Activated CD4-positive, alpha-beta memory T cell treated with anti-CD3 and anti-CD28 coated beads for 36 hours (primary cell): Measurements from ENCODE around the gene C20orf173. TPM values are rescaled to one million over a fixed set of nuclear protein-coding genes. Genes with fewer than 3 reads are reported as not detected.

Source experiments
- CTCF ChIA-PET: fragments of 350-600 bp; sonication (Branson Sonifier 250); formaldehyde crosslinking; loops from one replicate; lab custom pipeline; 2021; ENCODE audit warnings: antibody characterized with exemption, inconsistent platforms; lab: Charles Lee
- POLR2A ChIA-PET: fragments of 350-600 bp; sonication (Branson Sonifier 250); formaldehyde crosslinking; loops from one replicate; lab custom pipeline; 2021; ENCODE audit warnings: antibody characterized with exemption; lab: Charles Lee
- DNase-seq: peaks from one replicate; pipeline ENCODE4 v3.0.0-alpha.2; 2020
- H3K27ac Mint-ChIP-seq: one replicate; pipeline ENCODE4 v1.8.0; 2021; ENCODE audit warnings: mixed read lengths
- H3K27me3 Mint-ChIP-seq: one replicate; pipeline ENCODE4 v1.8.0; 2021; ENCODE audit warnings: mixed read lengths
- H3K36me3 Mint-ChIP-seq: one replicate; pipeline ENCODE4 v1.8.0; 2021; ENCODE audit warnings: mixed read lengths
- H3K4me1 Mint-ChIP-seq: one replicate; pipeline ENCODE4 v1.8.0; 2021; ENCODE audit warnings: low read depth, mixed read lengths
- H3K4me3 Mint-ChIP-seq: one replicate; pipeline ENCODE4 v1.8.0; 2021; ENCODE audit warnings: mild to moderate bottlenecking, mixed read lengths
- H3K9me3 Mint-ChIP-seq: one replicate; pipeline ENCODE4 v1.8.0; 2021; ENCODE audit warnings: mixed read lengths
- intact Hi-C: fragments of 100-400 bp; cut with micrococcal nuclease; formaldehyde crosslinking; loops from one replicate; pipeline ENCODE4 v1.15.1; 2023
- total RNA-seq, 2 experiments: library from RNA; stranded (reverse); gene quantifications; one replicate each; pipeline ENCODE4 v1.2.3, GENCODE V29; 2021

C20orf173 gene, protein sequence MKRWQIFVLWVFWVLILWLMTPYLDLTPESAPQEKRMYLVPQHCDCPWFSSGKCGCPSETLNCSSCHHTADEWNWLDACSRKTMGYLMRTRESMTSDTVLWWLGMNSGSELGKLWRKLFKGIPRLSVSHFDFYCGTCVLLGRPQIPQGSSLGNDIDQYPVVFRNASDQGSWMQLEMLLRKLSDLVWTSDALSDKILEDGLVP
- not detected for total RNA-seq

DNA sequence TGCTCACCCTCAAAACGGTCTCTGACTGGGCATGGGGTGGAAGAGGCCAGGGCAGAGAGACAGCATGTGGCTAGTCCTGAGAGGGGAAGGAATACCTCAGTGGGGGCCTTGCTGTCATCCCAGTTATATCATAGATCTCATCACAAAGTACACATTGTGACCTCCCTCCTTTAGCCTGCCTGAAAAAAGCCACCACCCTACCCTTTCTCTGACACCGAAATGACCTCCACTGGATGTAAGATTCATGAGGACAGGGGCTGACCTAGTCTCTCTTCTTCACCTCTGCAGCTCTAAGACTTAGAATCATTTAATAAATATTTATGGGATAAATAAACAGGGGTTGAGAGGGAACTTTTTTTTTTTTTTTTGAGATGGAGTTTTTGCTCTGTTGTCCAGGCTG, at the start of gene C20orf173:
Gene C20orf173 (minus strand): TSS at position 101 of the 400 bp plus-strand sequence. CDS start 279 bp downstream, outside the sequence.
- ChIA-PET CTCF (no interaction called here), POLR2A (no interaction called here)
- H3K4me3 Mint-ChIP-seq, result no peak within 1 kb of the TSS
- no peaks in the 10 kb centered on the region for H3K36me3 Mint-ChIP-seq
- intact Hi-C loops, result no loop called here
- no peaks in the 10 kb centered on the region for H3K4me1 Mint-ChIP-seq
- H3K27me3 Mint-ChIP-seq, result no peaks in the 10 kb centered on the region
- DNase-seq, result no peak
- H3K27ac Mint-ChIP-seq, result no peak within 1 kb of the TSS
- H3K9me3 Mint-ChIP-seq, result no peaks in the 10 kb centered on the region

DNA sequence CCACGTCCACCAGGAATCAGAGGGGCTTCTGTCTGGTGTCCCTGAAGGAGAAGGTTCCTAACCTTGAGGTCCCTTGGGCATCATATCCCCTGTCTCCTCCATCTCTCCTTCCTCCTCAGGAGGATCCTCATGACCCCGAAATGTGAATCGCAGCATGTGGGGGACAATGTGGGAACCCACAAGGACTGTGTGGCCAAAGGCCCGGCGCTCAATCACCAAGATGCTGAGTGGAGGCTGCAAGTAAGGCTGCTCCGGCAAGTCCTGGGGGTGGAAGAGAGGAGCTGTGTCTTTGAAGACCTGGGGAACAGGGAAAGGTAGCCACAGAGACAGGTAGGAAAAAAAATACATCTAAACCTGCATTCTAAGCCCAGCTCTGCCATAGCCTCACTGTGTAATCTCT, 49.7 kb upstream of the C20orf173 start:
- intact Hi-C loops, result no loop called here
- no peaks in the 10 kb centered on the region for H3K36me3 Mint-ChIP-seq
- H3K27ac Mint-ChIP-seq, result no peak overlapping the region
- CTCF ChIA-PET, result no interaction called here
- DNase-seq, result no peak
- no peaks in the 10 kb centered on the region for H3K4me1 Mint-ChIP-seq
- POLR2A ChIA-PET, result no interaction called here
- H3K9me3 Mint-ChIP-seq, result peaks cover 6% of the 10 kb centered on the region
- no peak overlapping the region for H3K4me3 Mint-ChIP-seq
- no peaks in the 10 kb centered on the region for H3K27me3 Mint-ChIP-seq

DNA sequence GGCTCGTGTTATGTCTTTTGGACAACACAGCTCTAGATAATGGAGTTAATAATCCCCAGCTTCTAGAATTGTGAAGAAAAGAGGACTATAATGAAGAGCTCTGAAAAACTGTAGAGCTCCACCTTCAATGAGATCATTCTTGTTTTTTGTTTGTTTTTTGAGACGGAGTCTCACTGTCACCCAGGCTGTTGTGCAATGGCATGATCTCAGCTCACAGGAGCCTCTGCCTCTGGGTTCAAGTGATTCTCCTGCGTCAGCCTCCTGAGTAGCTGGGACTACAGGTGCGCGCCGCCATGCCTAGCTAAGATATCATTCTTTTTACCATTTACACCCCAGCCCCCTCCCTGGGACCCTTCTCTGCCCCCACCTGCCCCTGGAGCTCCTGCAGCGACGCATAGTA, 49.0 kb upstream of the C20orf173 start:
- Mint-ChIP-seq H3K27ac (no peak overlapping the region), H3K9me3 (peaks cover 6% of the 10 kb centered on the region), H3K36me3 (no peaks in the 10 kb centered on the region), H3K4me3 (no peak overlapping the region), H3K4me1 (no peaks in the 10 kb centered on the region), H3K27me3 (no peaks in the 10 kb centered on the region)
- ChIA-PET CTCF (interaction anchor here (0.7 kb wide), 1 partner anchor 376 kb away, joined by 3 read pairs; the partner anchor contains the start of gene SCAND1), POLR2A (interaction anchor here (0.5 kb wide), 1 partner anchor 268 kb away, joined by 5 read pairs; no protein-coding TSS in a partner anchor)
- no peak for DNase-seq
- intact Hi-C loops, result no loop called here

DNA sequence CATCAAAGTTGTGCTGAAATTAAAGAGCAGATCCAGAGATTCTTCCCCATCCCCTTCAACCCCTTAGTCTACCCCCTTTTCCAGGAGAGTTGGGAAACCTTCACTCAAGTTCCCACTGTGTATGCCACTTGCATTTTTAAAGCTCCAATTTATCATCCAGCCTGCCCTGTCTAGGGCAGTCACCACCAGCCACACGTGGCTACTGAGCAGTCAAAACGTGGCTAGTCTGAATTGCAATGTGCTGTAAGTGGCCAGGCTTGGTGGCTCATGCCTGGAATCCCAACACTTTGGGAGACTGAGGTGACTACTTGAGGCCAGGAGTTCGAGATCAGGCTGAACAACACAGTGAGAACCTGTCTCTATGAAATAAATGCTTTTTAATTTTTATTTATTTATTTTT, 47.4 kb upstream of the C20orf173 start:
- intact Hi-C loops, result no loop called here
- H3K27me3 Mint-ChIP-seq, result no peaks in the 10 kb centered on the region
- no peak for DNase-seq
- no peak overlapping the region for H3K27ac Mint-ChIP-seq
- H3K4me3 Mint-ChIP-seq, result no peak overlapping the region
- peaks cover 2% of the 10 kb centered on the region for H3K36me3 Mint-ChIP-seq
- CTCF ChIA-PET, result no interaction called here
- H3K4me1 Mint-ChIP-seq, result no peaks in the 10 kb centered on the region
- POLR2A ChIA-PET, result no interaction called here
- peaks cover 10% of the 10 kb centered on the region for H3K9me3 Mint-ChIP-seq

DNA sequence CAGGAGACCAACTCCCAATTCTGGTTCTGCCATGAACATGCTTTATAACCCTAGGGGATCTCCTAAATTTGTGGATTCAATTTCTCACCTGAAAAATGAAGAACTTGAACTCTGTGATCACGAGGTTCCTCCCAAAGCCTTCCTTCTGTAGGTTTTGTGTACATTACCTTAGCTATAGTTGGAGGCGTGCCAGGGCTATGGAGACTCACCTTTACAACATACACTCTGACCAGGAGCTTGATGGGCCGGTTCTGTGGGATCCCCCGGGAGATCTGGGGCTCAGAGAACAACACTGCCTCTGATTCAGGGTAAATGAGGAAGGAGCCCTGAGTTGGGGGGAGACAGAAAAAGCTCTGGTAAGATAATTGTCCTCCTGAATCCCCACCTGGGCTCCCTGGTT, 46.5 kb upstream of the C20orf173 start:
- POLR2A ChIA-PET, result no interaction called here
- CTCF ChIA-PET, result no interaction called here
- H3K27ac Mint-ChIP-seq, result no peak overlapping the region

DNA sequence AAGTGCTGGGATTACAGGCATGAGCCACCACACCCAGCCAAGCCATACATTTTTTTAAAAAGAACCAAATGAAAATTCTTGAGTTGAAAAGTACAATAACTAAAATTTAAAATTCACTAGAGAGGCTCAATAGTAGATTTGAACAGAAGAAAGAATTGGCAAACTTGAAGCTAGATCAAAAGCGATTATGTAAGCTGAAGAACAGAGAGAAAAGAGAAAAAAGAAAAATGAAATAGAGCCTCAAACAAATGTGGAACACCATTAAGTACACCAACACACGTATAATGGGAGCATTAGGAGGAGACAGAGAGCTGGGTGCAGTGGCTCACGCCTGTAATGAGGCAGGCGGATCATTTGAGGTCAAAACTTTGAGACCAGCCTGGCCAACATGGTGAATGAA, 43.4 kb upstream of the C20orf173 start:
- ChIA-PET CTCF (no interaction called here), POLR2A (no interaction called here)
- peaks cover 2% of the 10 kb centered on the region for H3K27me3 Mint-ChIP-seq
- peaks cover 8% of the 10 kb centered on the region for H3K9me3 Mint-ChIP-seq
- H3K4me3 Mint-ChIP-seq, result no peak overlapping the region
- peaks cover 2% of the 10 kb centered on the region for H3K36me3 Mint-ChIP-seq
- H3K4me1 Mint-ChIP-seq, result no peaks in the 10 kb centered on the region
- H3K27ac Mint-ChIP-seq, result no peak overlapping the region
- no peak for DNase-seq
- intact Hi-C loops, result no loop called here

More for the DNA sequence above, 46.5 kb upstream of the C20orf173 start:
- no peak for DNase-seq
- no peak overlapping the region for H3K4me3 Mint-ChIP-seq
- H3K9me3 Mint-ChIP-seq, result peaks cover 8% of the 10 kb centered on the region
- peaks cover 2% of the 10 kb centered on the region for H3K36me3 Mint-ChIP-seq
- H3K4me1 Mint-ChIP-seq, result no peaks in the 10 kb centered on the region
- intact Hi-C loops, result no loop called here
- H3K27me3 Mint-ChIP-seq, result no peaks in the 10 kb centered on the region

DNA sequence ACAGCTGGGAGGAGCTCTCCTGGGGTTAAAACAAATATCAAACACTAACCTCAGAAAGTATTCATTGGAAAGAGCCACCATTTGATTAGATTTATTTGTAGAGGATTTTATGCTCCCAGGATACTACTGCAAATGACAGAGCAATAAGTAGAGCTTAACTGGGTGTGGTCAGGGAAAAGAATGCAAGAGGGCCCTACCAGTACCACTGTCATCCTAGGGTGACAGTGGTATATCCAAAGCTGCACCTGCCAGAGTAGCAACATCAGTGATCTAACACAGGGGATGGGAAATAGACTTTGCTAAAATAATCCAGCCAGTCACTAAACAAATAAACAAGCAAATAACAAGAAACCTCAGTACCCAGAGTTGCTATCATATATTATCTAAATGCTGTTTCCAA, 42.1 kb upstream of the C20orf173 start:
- H3K9me3 Mint-ChIP-seq, result peaks cover 8% of the 10 kb centered on the region
- CTCF ChIA-PET, result interaction anchor here (0.7 to 1.5 kb wide), 2 partner anchors 30 to 518 kb away, joined by 3 to 5 read pairs; no protein-coding TSS in a partner anchor

DNA sequence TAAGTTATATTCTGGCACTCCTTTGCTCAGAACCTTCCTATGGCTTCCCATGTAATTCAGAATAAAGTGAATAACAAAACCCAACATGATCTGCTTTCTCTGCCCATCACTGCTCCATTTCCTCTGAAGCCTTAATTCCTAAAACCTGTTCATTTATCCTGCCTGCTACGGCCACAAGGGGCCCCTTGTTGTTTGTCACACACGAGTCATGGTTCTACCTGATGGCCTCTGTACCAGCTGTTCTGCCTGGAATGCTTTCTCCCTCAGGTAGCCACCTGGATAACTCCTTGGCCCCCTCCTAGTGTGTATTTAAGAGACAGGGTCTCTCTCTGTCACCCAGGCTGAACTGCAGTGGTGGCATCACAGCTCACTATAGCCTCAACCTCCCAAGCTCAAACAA, 39.2 kb upstream of the C20orf173 start:
- Mint-ChIP-seq H3K27me3 (peaks cover 2% of the 10 kb centered on the region), H3K27ac (no peak overlapping the region), H3K4me1 (no peaks in the 10 kb centered on the region), H3K9me3 (peaks cover 8% of the 10 kb centered on the region), H3K4me3 (no peak overlapping the region), H3K36me3 (peaks cover 2% of the 10 kb centered on the region)
- ChIA-PET POLR2A (interaction anchor here (0.6 kb wide), 1 partner anchor 98 kb away, joined by 3 read pairs; no protein-coding TSS in a partner anchor), CTCF (no interaction called here)
- intact Hi-C loops, result no loop called here
- DNase-seq, result peak; percentile 16

More for the DNA sequence above, 42.1 kb upstream of the C20orf173 start:
- DNase-seq, result no peak
- POLR2A ChIA-PET, result interaction anchor here (0.6 kb wide), 1 partner anchor 21 kb away, joined by 3 read pairs; no protein-coding TSS in a partner anchor
- no peak overlapping the region for H3K4me3 Mint-ChIP-seq
- peaks cover 2% of the 10 kb centered on the region for H3K36me3 Mint-ChIP-seq
- H3K27ac Mint-ChIP-seq, result no peak overlapping the region
- H3K4me1 Mint-ChIP-seq, result no peaks in the 10 kb centered on the region
- H3K27me3 Mint-ChIP-seq, result peaks cover 2% of the 10 kb centered on the region
- intact Hi-C loops, result no loop called here

DNA sequence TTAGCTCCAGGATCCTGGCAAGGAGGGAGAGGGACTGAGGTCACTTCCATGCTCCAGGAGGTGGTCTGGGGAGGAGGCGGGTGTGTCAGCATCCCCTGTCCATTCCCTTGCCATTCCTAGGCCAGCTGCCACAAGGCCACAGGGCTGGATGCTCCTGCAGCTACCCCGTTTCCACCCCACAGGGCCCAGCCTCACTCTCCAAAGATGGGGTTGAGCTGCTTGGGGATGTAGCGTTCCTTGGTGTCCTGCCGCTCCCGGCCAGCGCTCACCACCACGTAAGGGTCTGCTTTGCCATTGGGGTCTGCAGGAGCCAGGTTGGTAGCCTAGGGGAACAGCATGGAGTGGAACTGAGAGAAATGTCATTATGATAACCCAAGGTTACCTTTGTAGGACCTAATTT, 35.5 kb upstream of the C20orf173 start:
- CTCF ChIA-PET, result no interaction called here
- POLR2A ChIA-PET, result interaction anchor here (0.6 kb wide), 1 partner anchor 138 kb away, joined by 3 read pairs; no protein-coding TSS in a partner anchor
- DNase-seq, result no peak
- H3K27ac Mint-ChIP-seq, result no peak overlapping the region
- no peaks in the 10 kb centered on the region for H3K4me1 Mint-ChIP-seq
- intact Hi-C loops, result no loop called here
- H3K9me3 Mint-ChIP-seq, result no peaks in the 10 kb centered on the region
- H3K36me3 Mint-ChIP-seq, result no peaks in the 10 kb centered on the region
- H3K4me3 Mint-ChIP-seq, result no peak overlapping the region
- H3K27me3 Mint-ChIP-seq, result peaks cover 2% of the 10 kb centered on the region

DNA sequence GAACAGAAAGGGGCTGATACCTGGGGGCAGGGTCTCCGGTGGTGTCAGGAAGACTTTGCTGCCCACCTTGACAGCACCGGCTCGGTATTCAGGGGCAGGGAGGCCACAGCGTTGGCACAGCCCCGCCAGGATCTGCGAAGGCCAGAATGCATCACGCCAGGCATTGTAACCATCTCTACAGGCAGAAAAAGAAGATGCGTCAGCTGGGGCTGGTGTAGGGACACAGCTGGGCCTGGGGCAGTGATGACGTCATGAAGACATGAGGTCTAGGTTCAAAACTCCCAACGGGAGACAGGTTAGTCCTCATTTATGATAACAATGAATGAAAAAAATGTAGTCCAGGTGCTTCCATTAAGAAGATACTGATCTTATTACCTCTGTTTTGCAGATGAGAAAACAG, 34.4 kb upstream of the C20orf173 start:
- POLR2A ChIA-PET, result no interaction called here
- no peaks in the 10 kb centered on the region for H3K9me3 Mint-ChIP-seq
- DNase-seq, result no peak
- H3K27ac Mint-ChIP-seq, result no peak overlapping the region
- H3K36me3 Mint-ChIP-seq, result no peaks in the 10 kb centered on the region
- no peak overlapping the region for H3K4me3 Mint-ChIP-seq
- CTCF ChIA-PET, result interaction anchor here (1.0 kb wide), 1 partner anchor 37 kb away, joined by 3 read pairs; no protein-coding TSS in a partner anchor
- H3K27me3 Mint-ChIP-seq, result peaks cover 2% of the 10 kb centered on the region
- intact Hi-C loops, result no loop called here
- H3K4me1 Mint-ChIP-seq, result no peaks in the 10 kb centered on the region

DNA sequence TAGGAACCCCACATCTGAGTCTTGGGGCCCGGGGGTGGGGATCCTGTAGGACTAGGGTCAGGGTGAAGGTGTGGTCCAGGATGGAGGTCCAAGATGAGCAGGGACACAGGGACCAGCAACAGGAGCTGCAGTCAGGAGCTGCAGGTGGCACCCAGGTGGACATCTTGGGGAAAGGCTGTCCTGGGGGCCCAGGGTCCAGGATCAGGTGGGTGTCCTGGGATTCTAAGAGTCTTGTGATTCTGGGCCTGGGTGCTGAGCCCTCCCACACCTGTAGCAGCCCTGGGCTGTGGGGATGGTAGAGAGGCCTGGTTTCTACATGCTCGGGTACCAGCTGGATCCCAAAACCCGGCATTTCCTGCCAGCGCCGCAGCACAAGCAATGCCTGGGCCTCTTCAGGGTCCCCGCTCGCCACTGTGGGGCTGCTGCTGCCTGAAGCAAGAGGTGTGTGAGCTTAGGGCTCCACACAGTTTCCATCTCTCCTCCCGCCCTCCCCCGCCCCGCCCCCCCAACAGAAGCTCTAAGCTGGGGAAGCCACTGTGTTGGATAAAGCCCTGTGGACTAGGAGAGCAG, 33.2 kb upstream of the C20orf173 start:
- Mint-ChIP-seq H3K27ac (no peak overlapping the region), H3K36me3 (no peaks in the 10 kb centered on the region), H3K4me3 (no peak overlapping the region), H3K27me3 (no peaks in the 10 kb centered on the region), H3K9me3 (no peaks in the 10 kb centered on the region), H3K4me1 (no peaks in the 10 kb centered on the region)
- CTCF ChIA-PET, result no interaction called here
- POLR2A ChIA-PET, result no interaction called here
- intact Hi-C loops, result no loop called here
- no peak for DNase-seq

DNA sequence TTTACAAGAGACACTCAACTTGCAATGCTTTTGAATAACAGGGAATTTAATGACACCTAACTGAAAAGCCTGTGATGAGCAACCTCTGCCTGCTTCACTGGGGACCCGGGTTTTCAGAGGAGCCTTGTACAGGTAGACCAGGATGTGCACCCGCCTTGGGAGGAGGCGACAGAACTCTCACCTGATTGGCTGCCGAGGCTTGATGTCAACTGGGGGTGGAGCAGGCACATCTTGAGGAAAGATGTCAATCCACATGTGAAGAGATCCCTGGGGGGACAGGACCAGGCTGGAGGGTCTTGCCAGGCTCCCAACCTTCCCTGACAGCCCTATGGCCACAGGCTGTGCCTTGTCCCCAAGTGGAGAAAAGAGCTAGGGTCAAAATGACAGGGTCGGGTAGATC, 32.2 kb upstream of the C20orf173 start:
- POLR2A ChIA-PET, result no interaction called here
- no peak overlapping the region for H3K4me3 Mint-ChIP-seq

More for the DNA sequence above, 32.2 kb upstream of the C20orf173 start:
- H3K27ac Mint-ChIP-seq, result no peak overlapping the region
- H3K9me3 Mint-ChIP-seq, result no peaks in the 10 kb centered on the region
- DNase-seq, result no peak
- peaks cover 3% of the 10 kb centered on the region for H3K36me3 Mint-ChIP-seq
- no peaks in the 10 kb centered on the region for H3K4me1 Mint-ChIP-seq
- intact Hi-C loops, result no loop called here
- CTCF ChIA-PET, result no interaction called here
- no peaks in the 10 kb centered on the region for H3K27me3 Mint-ChIP-seq
